Uterus (tissue), 4 donors: Measurements from ENCODE around the gene PIEZO2. TPM values are rescaled to one million over a fixed set of nuclear protein-coding genes. Genes with fewer than 3 reads are reported as not detected.
A peak's percentile ranks its signal among the peaks of the same experiment; 100 is the strongest.

Experiments used
- DNase-seq, 2 donors: peaks; one replicate each; pipeline ENCODE4 v3.0.0-alpha.2; 2019 to 2020
- H3K27ac ChIP-seq, 2 donors: fragments of 200-600 bp; sonication (generic); 1 replicate in 1 of 2; 2 replicates in 1 of 2; pipeline ENCODE4 v1.5.1; 2016 to 2018
- H3K27me3 ChIP-seq, 2 donors: fragments of 200-600 bp; sonication (generic); one replicate each; pipeline ENCODE4 v1.5.1; 2018 to 2019; ENCODE audit warnings: control low read depth in 1 of 2
- H3K36me3 ChIP-seq, 2 donors: fragments of 200-600 bp; sonication (generic); one replicate each; pipeline ENCODE4 v1.5.1; 2019; ENCODE audit warnings: control low read depth in 1 of 2
- H3K4me1 ChIP-seq, 2 donors: fragments of 200-600 bp; sonication (generic); one replicate each; pipeline ENCODE4 v1.5.1; 2018 to 2019; ENCODE audit warnings: control low read depth in 1 of 2
- H3K4me3 ChIP-seq, 2 donors: fragments of 200-600 bp; sonication (generic); 1 replicate in 1 of 2; 2 replicates in 1 of 2; pipeline ENCODE4 v1.5.1; 2018 to 2019; ENCODE audit warnings: mild to moderate bottlenecking in 1 of 2
- H3K9me3 ChIP-seq, 2 donors: fragments of 200-600 bp; sonication (generic); one replicate each; pipeline ENCODE4 v1.5.1; 2019; ENCODE audit warnings: control low read depth in 1 of 2
- CTCF ChIP-seq, 4 experiments: fragments of 200-600 bp in 2 of 4; fragments of 450-650 bp in 2 of 4; sonication (generic) in 2 of 4; IDR thresholded peaks; one replicate each; pipeline ENCODE4 v1.5.1; 2016 to 2019; ENCODE audit warnings: antibody characterized with exemption in 4 of 4, mild to moderate bottlenecking in 2 of 4, moderate library complexity in 1 of 4
- POLR2A ChIP-seq, 2 donors: fragments of 450-650 bp; IDR thresholded peaks; one replicate each; pipeline ENCODE4 v1.6.1; 2016; ENCODE audit warnings: antibody characterized with exemption in 2 of 2, mild to moderate bottlenecking in 1 of 2, moderate library complexity in 1 of 2
- intact Hi-C: fragments of 100-400 bp; cut with DNase I; formaldehyde crosslinking; loops from one replicate; pipeline ENCODE4 v1.15.1; 2023; ENCODE audit warnings: low total_unique reads
- total RNA-seq, 4 donors: library from RNA; depleted of rRNA in 3 of 4; stranded (reverse); fragments of >200 nt in 3 of 4; gene quantifications; one replicate each; pipeline versions ENCODE4 v1.1.0 to v1.2.4, GENCODE V29; 2014 to 2023
- donor health status: DM: yes; HTN: yes; CAD: no.

The PIEZO2 gene
- total RNA-seq, 4 donors from 2014 or later = 1.8 to 42.8 (median 5.6) TPM

GRCh38 chr18:11150271-11150615, 874 bp upstream of the PIEZO2 start:
- peaks cover 0 to 15% of the 10 kb centered on the region in 2 donors for H3K4me1 ChIP-seq

GRCh38 chr18:11148680-11149440, 509 bp downstream of the PIEZO2 start:
- no peak overlapping the region for H3K27ac ChIP-seq

More at GRCh38 chr18:11150271-11150615, 874 bp upstream of the PIEZO2 start:
- DNase-seq = no peak
- TF ChIP-seq POLR2A (IDR thresholded peaks at IDR 0.05) (no peak), CTCF (IDR thresholded peaks at IDR 0.05) (no peak)
- Histone ChIP-seq H3K9me3 (no peaks in the 10 kb centered on the region), H3K4me3 (no peak overlapping the region), H3K27ac (no peak overlapping the region), H3K36me3 (no peaks in the 10 kb centered on the region), H3K27me3 (peaks cover 0 to 4% of the 10 kb centered on the region in 2 donors)
- intact Hi-C loops = no loop called here

GRCh38 chr18:11147962-11148679, 1.2 kb downstream of the PIEZO2 start:
- Histone ChIP-seq H3K27ac (no peak overlapping the region), H3K36me3 (no peaks in the 10 kb centered on the region), H3K4me3 (peak overlapping the region in 1 of 2 donors; percentile 21), H3K4me1 (peaks cover 0 to 15% of the 10 kb centered on the region in 2 donors), H3K27me3 (peaks cover 0 to 4% of the 10 kb centered on the region in 2 donors), H3K9me3 (no peaks in the 10 kb centered on the region)
- intact Hi-C loops = no loop called here
- no peak for DNase-seq
- no peak for TF ChIP-seq CTCF (IDR thresholded peaks at IDR 0.05)

More at GRCh38 chr18:11148680-11149440, 509 bp downstream of the PIEZO2 start:
- peaks cover 0 to 15% of the 10 kb centered on the region in 2 donors for H3K4me1 ChIP-seq
- peak overlapping the region; percentile 8 to 21 for H3K4me3 ChIP-seq
- no peaks in the 10 kb centered on the region for H3K36me3 ChIP-seq
- no peak for DNase-seq
- intact Hi-C loops = no loop called here
- peaks cover 0 to 4% of the 10 kb centered on the region in 2 donors for H3K27me3 ChIP-seq
- H3K9me3 ChIP-seq = no peaks in the 10 kb centered on the region
- no peak for TF ChIP-seq POLR2A (IDR thresholded peaks at IDR 0.05)
- no peak for TF ChIP-seq CTCF (IDR thresholded peaks at IDR 0.05)

- H3K4me3 ChIP-seq = no peak overlapping the region
- no peak for DNase-seq
Measured at GRCh38 chr18:11147371-11147951, 1.9 kb downstream of the PIEZO2 start.

More at GRCh38 chr18:11147371-11147951, 1.9 kb downstream of the PIEZO2 start:
- H3K27ac ChIP-seq = no peak overlapping the region
- H3K4me1 ChIP-seq = peaks cover 0 to 15% of the 10 kb centered on the region in 2 donors
- H3K36me3 ChIP-seq = no peaks in the 10 kb centered on the region
- intact Hi-C loops = no loop called here
- no peaks in the 10 kb centered on the region for H3K9me3 ChIP-seq
- TF ChIP-seq POLR2A (IDR thresholded peaks at IDR 0.05) = no peak
- no peak for TF ChIP-seq CTCF (IDR thresholded peaks at IDR 0.05)
- H3K27me3 ChIP-seq = peaks cover 0 to 4% of the 10 kb centered on the region in 2 donors
